Epithelial cell of esophagus (primary cell): ENCODE data around the gene GATD1.

Experiments used
- DNase-seq: peaks from one replicate; pipeline ENCODE4 v3.0.0; 2010; ENCODE audit warnings: low read depth
- H3K4me3 ChIP-seq: 2 replicates; pipeline ENCODE4 v1.5.1; 2011; ENCODE audit warnings: mild to moderate bottlenecking, low read length, control low read depth
- CTCF ChIP-seq: IDR thresholded peaks from 2 replicates; pipeline ENCODE4 v1.5.1; 2011; ENCODE audit warnings: low read depth, mild to moderate bottlenecking, low read length, control low read depth, inconsistent platforms; ENCODE audit not compliant: insufficient read depth; ENCODE audit errors: missing control alignments

The GATD1 gene

GRCh38 chr11:818396-819128 lies 41.3 kb upstream of the GATD1 start, which contains the start of gene PNPLA2:
TSS of gene PNPLA2 (plus strand) at chr11:818914. CDS start at chr11:819719, 805 bp downstream.
- peak within 1 kb of the TSS; percentile 61 for H3K4me3 ChIP-seq
- peak; percentile 79 for DNase-seq
- no peak for TF ChIP-seq CTCF

- TF ChIP-seq CTCF = no peak
- no peak for DNase-seq
- no peak overlapping the region for H3K4me3 ChIP-seq
These were observed 39.1 kb upstream of the GATD1 start for GRCh38 chr11:816433-816779.

GRCh38 chr11:815675-816432 lies 38.6 kb upstream of the GATD1 start:
- no peak overlapping the region for H3K4me3 ChIP-seq
- DNase-seq = no peak
- no peak for TF ChIP-seq CTCF

GRCh38 chr11:813456-814096 lies 36.3 kb upstream of the GATD1 start:
- DNase-seq = no peak
- no peak for TF ChIP-seq CTCF

GRCh38 chr11:813072-813455 lies 35.8 kb upstream of the GATD1 start:
- DNase-seq = no peak
- no peak overlapping the region for H3K4me3 ChIP-seq
- TF ChIP-seq CTCF = no peak

More at GRCh38 chr11:813456-814096, 36.3 kb upstream of the GATD1 start:
- no peak overlapping the region for H3K4me3 ChIP-seq

- no peak overlapping the region for H3K4me3 ChIP-seq
- no peak for DNase-seq
- TF ChIP-seq CTCF = no peak
These were observed 35.1 kb upstream of the GATD1 start for GRCh38 chr11:812390-812789.
